Hippocampal formation (tissue), 2 donors: ENCODE data around the gene ZBTB40.

Experiments
- DNase-seq, 2 donors: peaks; one replicate each; lab custom pipeline; 2025; lab: John Stamatoyannopoulos, UW

ZBTB40 gene

GRCh38 chr1:22471610-22472009 lies 20.0 kb downstream of the ZBTB40 start:
- DNase-seq = no peak

- no peak for DNase-seq
These were observed 20.9 kb downstream of the ZBTB40 start for GRCh38 chr1:22472596-22472995.

- DNase-seq = no peak
These were observed 22.3 kb downstream of the ZBTB40 start for GRCh38 chr1:22473952-22474351.

GRCh38 chr1:22476566-22476965 lies 24.9 kb downstream of the ZBTB40 start:
- no peak for DNase-seq

GRCh38 chr1:22483121-22483520 lies 31.5 kb downstream of the ZBTB40 start:
- no peak for DNase-seq

- DNase-seq = no peak
These were observed 33.2 kb downstream of the ZBTB40 start for GRCh38 chr1:22484706-22485345.

- DNase-seq = no peak
These were observed 33.8 kb downstream of the ZBTB40 start for GRCh38 chr1:22485431-22485830.

- no peak for DNase-seq
These were observed 36.1 kb downstream of the ZBTB40 start for GRCh38 chr1:22487781-22488180.

GRCh38 chr1:22488319-22488718 lies 36.7 kb downstream of the ZBTB40 start:
- no peak for DNase-seq

- no peak for DNase-seq
These were observed 37.6 kb downstream of the ZBTB40 start for GRCh38 chr1:22489278-22489677.

- DNase-seq = no peak
These were observed 38.2 kb downstream of the ZBTB40 start for GRCh38 chr1:22489823-22490222.

- DNase-seq = no peak
These were observed 38.7 kb downstream of the ZBTB40 start for GRCh38 chr1:22490309-22490708.

GRCh38 chr1:22491995-22492715 lies 40.5 kb downstream of the ZBTB40 start:
- no peak for DNase-seq

- no peak for DNase-seq
These were observed 42.5 kb downstream of the ZBTB40 start for GRCh38 chr1:22494144-22494543.

GRCh38 chr1:22494943-22495579 lies 43.4 kb downstream of the ZBTB40 start:
- DNase-seq = no peak

- no peak for DNase-seq
These were observed 45.0 kb downstream of the ZBTB40 start for GRCh38 chr1:22496536-22497160.

- no peak for DNase-seq
These were observed 46.8 kb downstream of the ZBTB40 start for GRCh38 chr1:22498463-22498862.

GRCh38 chr1:22500058-22500457 lies 48.4 kb downstream of the ZBTB40 start:
- DNase-seq = no peak

GRCh38 chr1:22500471-22500870 lies 48.8 kb downstream of the ZBTB40 start:
- DNase-seq = no peak

GRCh38 chr1:22502202-22502601 lies 50.6 kb downstream of the ZBTB40 start:
- DNase-seq = no peak

- no peak for DNase-seq
These were observed 52.2 kb downstream of the ZBTB40 start for GRCh38 chr1:22503721-22504410.

GRCh38 chr1:22506130-22506692 lies 54.6 kb downstream of the ZBTB40 start:
- DNase-seq = no peak
